SK-N-SH (cell line): Measurements from ENCODE around the gene LMAN2.

Experiments used
- CTCF ChIP-seq: fragments of 200-600 bp; sonication (generic); IDR thresholded peaks from 2 replicates; pipeline ENCODE4 v1.6.1; 2017; ENCODE audit warnings: antibody characterized with exemption, mild to moderate bottlenecking, moderate library complexity
- EP300 ChIP-seq, 2 experiments: IDR thresholded peaks; 2 replicates each; pipeline versions ENCODE4 v1.4.0 to v1.6.1; 2012; ENCODE audit warnings: borderline replicate concordance in 1 of 2, low read depth in 1 of 2, low read length in 1 of 2
- EZH2phosphoT487 ChIP-seq: fragments of 200-600 bp; sonication (generic); IDR thresholded peaks from 2 replicates; pipeline ENCODE4 v1.6.1; 2017; ENCODE audit warnings: low read depth, mixed run types, mild to moderate bottlenecking, antibody characterized with exemption, moderate library complexity, borderline replicate concordance
- FOXM1 ChIP-seq: IDR thresholded peaks from 2 replicates; pipeline ENCODE4 v1.4.0; 2012; ENCODE audit warnings: low read depth, mild to moderate bottlenecking
- POLR2AphosphoS5 ChIP-seq: IDR thresholded peaks from 2 replicates; pipeline ENCODE4 v1.6.1; 2012; ENCODE audit warnings: low read depth, low read length
- RCOR1 ChIP-seq: fragments of 150-350 bp; IDR thresholded peaks from 2 replicates; pipeline ENCODE4 v1.6.1; 2017; ENCODE audit warnings: antibody characterized with exemption, low read length
- RFX5 ChIP-seq: IDR thresholded peaks from 2 replicates; pipeline ENCODE4 v1.6.1; 2012; ENCODE audit warnings: mild to moderate bottlenecking, improper control_type of control experiment, low read length
- SMC3 ChIP-seq: IDR thresholded peaks from 2 replicates; pipeline ENCODE4 v1.6.1; 2012; ENCODE audit warnings: low read depth, low read length, improper control_type of control experiment
- TAF1 ChIP-seq: IDR thresholded peaks from 2 replicates; pipeline ENCODE4 v1.6.1; 2012; ENCODE audit warnings: low read depth, mild to moderate bottlenecking, low read length, moderate library complexity, borderline replicate concordance
- TEAD4 ChIP-seq: IDR thresholded peaks from 2 replicates; pipeline ENCODE4 v1.4.0; 2012; ENCODE audit warnings: mild to moderate bottlenecking, borderline replicate concordance; ENCODE audit not compliant: insufficient read depth
- USF1 ChIP-seq: IDR thresholded peaks from 2 replicates; pipeline ENCODE4 v1.4.0; 2012; ENCODE audit warnings: low read depth, borderline replicate concordance
- YY1 ChIP-seq: IDR thresholded peaks from 2 replicates; pipeline ENCODE4 v1.4.0; 2012; ENCODE audit warnings: low read depth, mild to moderate bottlenecking
- TF ChIP-seq, protein P1 (sequence below): fragments of 150-350 bp; IDR thresholded peaks from 2 replicates; pipeline ENCODE4 v1.6.1; 2017; ENCODE audit warnings: antibody characterized with exemption, low read length, low read depth, borderline replicate concordance
- TF ChIP-seq, protein P2 (sequence below): IDR thresholded peaks from 2 replicates; pipeline ENCODE4 v1.6.1; 2012; ENCODE audit warnings: mild to moderate bottlenecking, low read depth, low read length, moderate library complexity

DNA sequence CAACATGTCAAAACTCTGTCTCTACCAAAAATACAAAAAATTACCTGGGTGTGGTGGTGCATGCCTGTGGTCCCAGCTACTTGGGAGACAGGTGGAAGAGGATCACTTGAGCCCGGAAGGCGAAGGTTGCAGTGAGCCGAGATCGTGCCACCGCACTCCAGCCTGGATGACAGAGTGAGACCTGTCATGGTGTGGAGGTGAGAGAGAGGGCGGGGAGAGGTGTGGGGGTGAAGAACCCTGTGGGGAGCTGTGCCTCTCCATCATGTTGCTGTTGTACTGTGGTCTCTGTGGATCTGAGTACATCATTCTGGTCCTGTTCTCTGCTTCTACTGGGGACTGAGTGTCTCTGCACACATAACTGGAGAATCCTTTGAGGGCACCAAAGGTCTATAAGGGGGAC is 21.4 kb upstream of the LMAN2 start:
- TF ChIP-seq CTCF, result no peak
- TF ChIP-seq TAF1, result no peak
- no peak for TF ChIP-seq YY1
- no peak for TF ChIP-seq FOXM1
- TF ChIP-seq USF1, result no peak
- no peak for TF ChIP-seq POLR2AphosphoS5
- TF ChIP-seq RFX5, result no peak
- TF ChIP-seq EZH2phosphoT487, result no peak
- no peak for TF ChIP-seq RCOR1
- TF ChIP-seq, protein P1, sequence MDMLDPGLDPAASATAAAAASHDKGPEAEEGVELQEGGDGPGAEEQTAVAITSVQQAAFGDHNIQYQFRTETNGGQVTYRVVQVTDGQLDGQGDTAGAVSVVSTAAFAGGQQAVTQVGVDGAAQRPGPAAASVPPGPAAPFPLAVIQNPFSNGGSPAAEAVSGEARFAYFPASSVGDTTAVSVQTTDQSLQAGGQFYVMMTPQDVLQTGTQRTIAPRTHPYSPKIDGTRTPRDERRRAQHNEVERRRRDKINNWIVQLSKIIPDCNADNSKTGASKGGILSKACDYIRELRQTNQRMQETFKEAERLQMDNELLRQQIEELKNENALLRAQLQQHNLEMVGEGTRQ, result no peak
- TF ChIP-seq SMC3, result no peak
- TF ChIP-seq EP300 (IDR thresholded peaks at IDR 0.05; ENCODE audit: borderline replicate concordance in 1 of 2, low read depth in 1 of 2, low read length in 1 of 2), result no peak
- no peak for TF ChIP-seq TEAD4
- TF ChIP-seq, protein P2, sequence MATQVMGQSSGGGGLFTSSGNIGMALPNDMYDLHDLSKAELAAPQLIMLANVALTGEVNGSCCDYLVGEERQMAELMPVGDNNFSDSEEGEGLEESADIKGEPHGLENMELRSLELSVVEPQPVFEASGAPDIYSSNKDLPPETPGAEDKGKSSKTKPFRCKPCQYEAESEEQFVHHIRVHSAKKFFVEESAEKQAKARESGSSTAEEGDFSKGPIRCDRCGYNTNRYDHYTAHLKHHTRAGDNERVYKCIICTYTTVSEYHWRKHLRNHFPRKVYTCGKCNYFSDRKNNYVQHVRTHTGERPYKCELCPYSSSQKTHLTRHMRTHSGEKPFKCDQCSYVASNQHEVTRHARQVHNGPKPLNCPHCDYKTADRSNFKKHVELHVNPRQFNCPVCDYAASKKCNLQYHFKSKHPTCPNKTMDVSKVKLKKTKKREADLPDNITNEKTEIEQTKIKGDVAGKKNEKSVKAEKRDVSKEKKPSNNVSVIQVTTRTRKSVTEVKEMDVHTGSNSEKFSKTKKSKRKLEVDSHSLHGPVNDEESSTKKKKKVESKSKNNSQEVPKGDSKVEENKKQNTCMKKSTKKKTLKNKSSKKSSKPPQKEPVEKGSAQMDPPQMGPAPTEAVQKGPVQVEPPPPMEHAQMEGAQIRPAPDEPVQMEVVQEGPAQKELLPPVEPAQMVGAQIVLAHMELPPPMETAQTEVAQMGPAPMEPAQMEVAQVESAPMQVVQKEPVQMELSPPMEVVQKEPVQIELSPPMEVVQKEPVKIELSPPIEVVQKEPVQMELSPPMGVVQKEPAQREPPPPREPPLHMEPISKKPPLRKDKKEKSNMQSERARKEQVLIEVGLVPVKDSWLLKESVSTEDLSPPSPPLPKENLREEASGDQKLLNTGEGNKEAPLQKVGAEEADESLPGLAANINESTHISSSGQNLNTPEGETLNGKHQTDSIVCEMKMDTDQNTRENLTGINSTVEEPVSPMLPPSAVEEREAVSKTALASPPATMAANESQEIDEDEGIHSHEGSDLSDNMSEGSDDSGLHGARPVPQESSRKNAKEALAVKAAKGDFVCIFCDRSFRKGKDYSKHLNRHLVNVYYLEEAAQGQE, result no peak
